HFF-Myc (cell line): ENCODE results near the gene ALPK1.
"Not testable (repeated sequence)": the region's sequence is repeated elsewhere in the genome, so short reads cannot be mapped to it uniquely, and the experiment has no call there.

ENCODE experiments used
- DNase-seq: peaks from one replicate; pipeline ENCODE4 v3.0.0-alpha.2; 2011; ENCODE audit warnings: low read depth; ENCODE audit errors: extremely low read depth
- H3K4me3 ChIP-seq: replicated peaks from 2 replicates; pipeline ENCODE4 v1.5.1; 2011; ENCODE audit warnings: low read depth, mild to moderate bottlenecking, control low read depth, low read length
- CTCF ChIP-seq: IDR thresholded peaks from 2 replicates; pipeline ENCODE4 v1.5.1; 2012; ENCODE audit warnings: mild to moderate bottlenecking, low read depth, low read length, control low read depth; ENCODE audit errors: missing control alignments

ALPK1 gene

GRCh38 chr4:112299721-112300120 is 2.6 kb downstream of the ALPK1 start:
- no peak for DNase-seq
- H3K4me3 ChIP-seq = no peak overlapping the region
- no peak for TF ChIP-seq CTCF

- no peak for TF ChIP-seq CTCF
- DNase-seq = no peak
- H3K4me3 ChIP-seq = no peak overlapping the region
Measured at GRCh38 chr4:112302320-112303274, 5.4 kb downstream of the ALPK1 start.

GRCh38 chr4:112305477-112305876 is 8.3 kb downstream of the ALPK1 start:
- DNase-seq, H3K4me3 ChIP-seq: not testable (repeated sequence)

GRCh38 chr4:112309263-112309791 is 12.2 kb downstream of the ALPK1 start:
- H3K4me3 ChIP-seq, DNase-seq: not testable (repeated sequence)

- no peak for TF ChIP-seq CTCF
Measured at GRCh38 chr4:112311516-112311915, 14.3 kb downstream of the ALPK1 start.

GRCh38 chr4:112312610-112313239 is 15.6 kb downstream of the ALPK1 start:
- TF ChIP-seq CTCF = no peak
- H3K4me3 ChIP-seq = no peak overlapping the region
- no peak for DNase-seq

More at GRCh38 chr4:112311516-112311915, 14.3 kb downstream of the ALPK1 start:
- no peak overlapping the region for H3K4me3 ChIP-seq
- no peak for DNase-seq

GRCh38 chr4:112315446-112315845 is 18.3 kb downstream of the ALPK1 start:
- TF ChIP-seq CTCF = no peak

More at GRCh38 chr4:112315446-112315845, 18.3 kb downstream of the ALPK1 start:
- DNase-seq = no peak
- H3K4me3 ChIP-seq = no peak overlapping the region
